Cardiac fibroblast (primary cell): ENCODE results near the gene RCN2.

Source experiments
- DNase-seq, 2 donors: peaks; one replicate each; pipeline versions ENCODE4 v3.0.0 to v3.0.0-alpha.2; 2010; ENCODE audit warnings: low read depth in 2 of 2
- H3K4me3 ChIP-seq, 2 donors: replicated peaks in 1 of 2; 1 replicate in 1 of 2; 2 replicates in 1 of 2; pipeline ENCODE4 v1.5.1; 2011; ENCODE audit warnings: low read depth in 2 of 2, low read length in 2 of 2, mild to moderate bottlenecking in 2 of 2, moderate library complexity in 1 of 2
- CTCF ChIP-seq: IDR thresholded peaks from one replicate; pipeline ENCODE4 v1.5.1; 2011; ENCODE audit warnings: low read depth, mild to moderate bottlenecking, low read length, inconsistent platforms

RCN2 gene

GRCh38 chr15:76999996-77000395 lies 68.4 kb downstream of the RCN2 start:
- no peak overlapping the region for H3K4me3 ChIP-seq
- DNase-seq = no peak
- TF ChIP-seq CTCF = no peak

- no peak for TF ChIP-seq CTCF
- H3K4me3 ChIP-seq = no peak overlapping the region
- no peak for DNase-seq
Measured at GRCh38 chr15:77001351-77001750, 69.8 kb downstream of the RCN2 start.

DNA sequence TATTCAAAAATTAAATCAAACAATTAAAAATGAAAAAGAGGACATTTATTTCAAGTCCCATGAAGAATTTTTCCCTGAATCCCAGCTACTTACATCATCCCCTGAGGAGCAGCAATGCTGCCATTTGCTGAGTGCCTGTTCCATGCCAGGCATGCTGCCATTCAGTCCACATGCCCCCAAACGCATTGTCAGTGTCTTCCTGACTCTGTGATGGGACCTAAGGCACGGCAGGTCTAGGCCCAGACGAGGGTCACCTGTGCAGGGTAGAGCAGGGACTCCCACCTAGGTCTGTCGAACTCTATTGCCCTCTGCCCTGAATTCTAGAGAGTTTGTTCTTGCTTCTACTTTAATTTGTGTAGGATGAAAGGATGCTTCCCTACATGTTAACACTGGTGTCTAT lies 70.4 kb downstream of the RCN2 start:
- H3K4me3 ChIP-seq = no peak overlapping the region
- DNase-seq = no peak
- no peak for TF ChIP-seq CTCF

DNA sequence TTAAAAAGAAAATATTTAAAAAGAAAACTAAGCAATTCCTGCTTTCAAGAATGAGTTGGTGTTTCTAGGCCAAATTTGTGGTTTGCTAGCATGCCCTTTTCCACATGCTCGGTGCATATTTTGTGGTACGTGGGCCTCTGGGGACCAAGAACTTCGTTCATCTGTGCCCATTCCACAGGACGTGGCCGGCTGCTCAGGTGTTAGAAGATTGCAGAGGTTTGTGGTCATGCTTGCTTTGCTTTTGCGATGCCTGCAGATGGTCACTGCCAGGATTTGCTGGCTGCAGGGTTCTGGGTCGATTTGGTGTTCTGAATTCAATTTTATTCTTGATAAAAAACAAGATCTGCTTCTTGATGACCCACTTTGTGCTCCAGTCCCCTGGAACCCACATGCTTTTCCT lies 70.9 kb downstream of the RCN2 start:
- no peak overlapping the region for H3K4me3 ChIP-seq

GRCh38 chr15:77002954-77003912 lies 71.7 kb downstream of the RCN2 start:
- no peak for TF ChIP-seq CTCF
- no peak overlapping the region for H3K4me3 ChIP-seq
- no peak for DNase-seq

More for the DNA sequence above, 70.9 kb downstream of the RCN2 start:
- DNase-seq = no peak
- TF ChIP-seq CTCF = no peak
